B cell (primary cell): ENCODE measurements around the gene USP2.

Experiments used
- EZH2 ChIP-seq: IDR thresholded peaks from 2 replicates; pipeline ENCODE4 v1.6.1; 2012; ENCODE audit warnings: borderline replicate concordance, low read depth, mild to moderate bottlenecking, moderate library complexity, low read length; ENCODE audit not compliant: insufficient read depth, poor library complexity, severe bottlenecking
- TF ChIP-seq, protein P1 (sequence below): fragments of 200-600 bp; IDR thresholded peaks from one replicate; pipeline ENCODE4 v1.8.0; 2022; ENCODE audit warnings: antibody characterized with exemption, mild to moderate bottlenecking

DNA sequence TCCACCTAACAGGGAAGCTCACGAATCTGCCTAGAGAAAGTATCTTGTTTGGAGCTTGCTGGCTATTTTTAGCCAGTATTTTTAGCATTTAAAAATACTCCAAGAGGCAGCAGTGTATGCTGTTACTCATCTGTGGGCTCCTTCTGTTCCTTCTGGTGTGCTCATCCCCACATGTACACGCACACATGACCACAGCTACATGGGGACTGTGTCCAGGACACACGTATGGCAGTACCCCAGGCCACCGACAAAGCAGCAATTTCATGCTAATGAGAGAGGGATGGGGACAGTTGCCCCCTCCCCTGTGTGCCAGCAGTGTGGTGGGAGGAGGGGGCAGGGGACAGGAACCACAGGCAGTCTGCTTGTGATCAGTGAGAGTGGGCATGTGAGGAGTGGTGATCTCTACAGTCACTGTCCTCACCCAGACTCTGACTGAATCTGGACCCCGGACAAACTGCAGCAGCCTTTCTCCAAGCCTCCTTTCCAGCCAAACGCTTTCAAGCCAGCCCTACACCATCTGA is 16.4 kb downstream of the USP2 start:
- TF ChIP-seq, protein P1, sequence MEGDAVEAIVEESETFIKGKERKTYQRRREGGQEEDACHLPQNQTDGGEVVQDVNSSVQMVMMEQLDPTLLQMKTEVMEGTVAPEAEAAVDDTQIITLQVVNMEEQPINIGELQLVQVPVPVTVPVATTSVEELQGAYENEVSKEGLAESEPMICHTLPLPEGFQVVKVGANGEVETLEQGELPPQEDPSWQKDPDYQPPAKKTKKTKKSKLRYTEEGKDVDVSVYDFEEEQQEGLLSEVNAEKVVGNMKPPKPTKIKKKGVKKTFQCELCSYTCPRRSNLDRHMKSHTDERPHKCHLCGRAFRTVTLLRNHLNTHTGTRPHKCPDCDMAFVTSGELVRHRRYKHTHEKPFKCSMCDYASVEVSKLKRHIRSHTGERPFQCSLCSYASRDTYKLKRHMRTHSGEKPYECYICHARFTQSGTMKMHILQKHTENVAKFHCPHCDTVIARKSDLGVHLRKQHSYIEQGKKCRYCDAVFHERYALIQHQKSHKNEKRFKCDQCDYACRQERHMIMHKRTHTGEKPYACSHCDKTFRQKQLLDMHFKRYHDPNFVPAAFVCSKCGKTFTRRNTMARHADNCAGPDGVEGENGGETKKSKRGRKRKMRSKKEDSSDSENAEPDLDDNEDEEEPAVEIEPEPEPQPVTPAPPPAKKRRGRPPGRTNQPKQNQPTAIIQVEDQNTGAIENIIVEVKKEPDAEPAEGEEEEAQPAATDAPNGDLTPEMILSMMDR: no peak
- no peak for TF ChIP-seq EZH2
